ENCODE results near the gene VTCN1. TPM values are rescaled to one million over a fixed set of nuclear protein-coding genes. Genes with fewer than 3 reads are reported as not detected.

Gene VTCN1
- total RNA-seq, 1 donor from 2014 or later, result not detected

- no peaks in the 10 kb centered on the region for H3K4me1 ChIP-seq
- DNase-seq, result no peak
- no peaks in the 10 kb centered on the region for H3K9me3 ChIP-seq (replicated peaks)
- no peak overlapping the region for H3K4me3 ChIP-seq
- intact Hi-C loops (cut with micrococcal nuclease), result no loop called here
- TF ChIP-seq, protein P1, sequence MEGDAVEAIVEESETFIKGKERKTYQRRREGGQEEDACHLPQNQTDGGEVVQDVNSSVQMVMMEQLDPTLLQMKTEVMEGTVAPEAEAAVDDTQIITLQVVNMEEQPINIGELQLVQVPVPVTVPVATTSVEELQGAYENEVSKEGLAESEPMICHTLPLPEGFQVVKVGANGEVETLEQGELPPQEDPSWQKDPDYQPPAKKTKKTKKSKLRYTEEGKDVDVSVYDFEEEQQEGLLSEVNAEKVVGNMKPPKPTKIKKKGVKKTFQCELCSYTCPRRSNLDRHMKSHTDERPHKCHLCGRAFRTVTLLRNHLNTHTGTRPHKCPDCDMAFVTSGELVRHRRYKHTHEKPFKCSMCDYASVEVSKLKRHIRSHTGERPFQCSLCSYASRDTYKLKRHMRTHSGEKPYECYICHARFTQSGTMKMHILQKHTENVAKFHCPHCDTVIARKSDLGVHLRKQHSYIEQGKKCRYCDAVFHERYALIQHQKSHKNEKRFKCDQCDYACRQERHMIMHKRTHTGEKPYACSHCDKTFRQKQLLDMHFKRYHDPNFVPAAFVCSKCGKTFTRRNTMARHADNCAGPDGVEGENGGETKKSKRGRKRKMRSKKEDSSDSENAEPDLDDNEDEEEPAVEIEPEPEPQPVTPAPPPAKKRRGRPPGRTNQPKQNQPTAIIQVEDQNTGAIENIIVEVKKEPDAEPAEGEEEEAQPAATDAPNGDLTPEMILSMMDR (IDR thresholded peaks at IDR 0.05; ENCODE audit: borderline replicate concordance), result no peak
- no peaks in the 10 kb centered on the region for H3K36me3 ChIP-seq
- H3K27ac ChIP-seq (replicated peaks), result no peak overlapping the region
- no peaks in the 10 kb centered on the region for H3K27me3 ChIP-seq (ENCODE audit: low read depth)
Observed at GRCh38 chr1:117176579-117176978, 34.1 kb downstream of the VTCN1 start.

- no peaks in the 10 kb centered on the region for H3K27me3 ChIP-seq (ENCODE audit: low read depth)
- no peak for DNase-seq
- no peaks in the 10 kb centered on the region for H3K4me1 ChIP-seq
- H3K27ac ChIP-seq (replicated peaks), result no peak overlapping the region
- TF ChIP-seq, protein P1 (IDR thresholded peaks at IDR 0.05; ENCODE audit: borderline replicate concordance), result no peak
- H3K36me3 ChIP-seq, result no peaks in the 10 kb centered on the region
- H3K4me3 ChIP-seq, result no peak overlapping the region
- H3K9me3 ChIP-seq (replicated peaks), result no peaks in the 10 kb centered on the region
- intact Hi-C loops (cut with micrococcal nuclease), result no loop called here
Observed at GRCh38 chr1:117174851-117175250, 35.9 kb downstream of the VTCN1 start.

DNA sequence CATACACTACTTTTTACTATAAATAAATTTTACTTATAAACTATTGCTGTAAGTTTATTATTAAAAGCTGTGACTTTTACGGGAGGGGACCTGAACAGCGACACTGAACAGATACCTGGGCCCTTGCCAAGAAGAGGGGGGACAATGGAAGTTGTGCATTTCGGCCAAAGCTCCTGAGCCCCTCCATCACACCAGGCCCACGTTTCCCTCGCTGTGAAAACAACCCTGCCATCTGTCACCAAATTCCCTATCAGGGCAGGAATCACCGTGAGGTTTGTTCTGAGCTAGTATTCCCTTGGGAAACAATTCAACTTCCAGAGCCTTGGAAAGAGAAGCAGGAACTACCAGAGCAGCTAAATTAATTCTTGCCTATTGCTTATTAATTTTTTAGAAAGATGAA is 37.0 kb downstream of the VTCN1 start:
- Histone ChIP-seq H3K27me3 (ENCODE audit: low read depth) (no peaks in the 10 kb centered on the region), H3K9me3 (replicated peaks) (no peaks in the 10 kb centered on the region), H3K4me1 (no peaks in the 10 kb centered on the region), H3K4me3 (no peak overlapping the region), H3K36me3 (no peaks in the 10 kb centered on the region), H3K27ac (replicated peaks) (no peak overlapping the region)
- TF ChIP-seq, protein P1 (IDR thresholded peaks at IDR 0.05; ENCODE audit: borderline replicate concordance), result no peak
- intact Hi-C loops (cut with micrococcal nuclease), result no loop called here
- no peak for DNase-seq

DNA sequence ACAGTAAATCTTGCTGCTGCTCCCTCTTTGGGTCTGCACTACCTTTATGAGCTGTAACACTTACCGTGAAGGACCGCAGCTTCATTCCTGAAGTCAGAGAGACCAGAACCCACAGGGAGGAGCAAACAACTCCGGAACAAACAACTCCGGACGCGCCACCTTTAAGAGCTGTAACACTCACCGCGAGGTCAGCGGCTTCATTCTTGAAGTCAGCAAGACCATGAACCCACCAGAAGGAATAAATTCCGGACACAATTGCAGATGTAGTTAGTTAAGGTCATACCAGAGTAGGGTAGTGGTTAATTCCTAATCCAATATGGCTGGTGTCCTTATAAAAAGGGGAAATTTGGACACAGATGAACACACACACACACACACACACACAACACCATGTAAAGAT is 37.7 kb downstream of the VTCN1 start:
- Histone ChIP-seq H3K4me1 (no peaks in the 10 kb centered on the region), H3K9me3 (replicated peaks) (no peaks in the 10 kb centered on the region), H3K27me3 (ENCODE audit: low read depth) (no peaks in the 10 kb centered on the region), H3K4me3 (no peak overlapping the region), H3K36me3 (no peaks in the 10 kb centered on the region), H3K27ac (replicated peaks) (no peak overlapping the region)
- TF ChIP-seq, protein P1 (IDR thresholded peaks at IDR 0.05; ENCODE audit: borderline replicate concordance), result no peak
- DNase-seq, result no peak
- intact Hi-C loops (cut with micrococcal nuclease), result no loop called here

DNA sequence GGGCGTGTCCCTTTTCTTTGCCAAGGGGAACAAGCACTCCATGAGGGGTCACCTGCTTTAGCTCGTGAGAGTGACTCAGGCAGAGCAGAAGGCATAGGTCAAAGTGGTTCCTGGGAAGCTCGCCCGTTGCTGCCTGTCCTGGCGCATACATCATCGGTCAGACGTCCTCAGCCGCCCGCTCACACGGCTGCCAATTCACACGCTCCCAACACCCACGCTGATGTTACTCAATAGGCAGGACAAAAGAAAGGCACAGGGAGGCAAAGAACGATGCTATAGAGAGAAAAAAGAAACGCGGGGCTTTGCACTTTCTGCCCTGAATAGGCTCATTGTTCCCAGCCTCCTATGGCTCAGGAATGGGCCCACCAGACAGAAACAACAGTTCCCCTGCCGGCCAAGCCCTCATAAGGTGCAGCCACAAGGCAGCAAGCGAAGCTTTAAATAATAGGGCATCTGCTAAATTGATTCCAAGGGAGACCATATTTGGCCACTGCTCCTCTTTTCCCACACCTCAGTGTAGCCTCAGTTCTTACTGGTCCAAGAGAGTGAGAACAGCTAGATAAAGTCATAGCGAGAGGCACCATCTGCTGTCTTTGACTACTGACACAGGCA is 38.7 kb downstream of the VTCN1 start:
- Histone ChIP-seq H3K27ac (replicated peaks) (no peak overlapping the region), H3K27me3 (ENCODE audit: low read depth) (no peaks in the 10 kb centered on the region), H3K4me3 (no peak overlapping the region), H3K4me1 (no peaks in the 10 kb centered on the region), H3K9me3 (replicated peaks) (no peaks in the 10 kb centered on the region), H3K36me3 (no peaks in the 10 kb centered on the region)
- peak; percentile 35 for DNase-seq
- intact Hi-C loops (cut with micrococcal nuclease), result no loop called here
- TF ChIP-seq, protein P1 (IDR thresholded peaks at IDR 0.05; ENCODE audit: borderline replicate concordance), result no peak

All from left ventricle myocardium inferior (tissue), 1 donor.